Measurements from ENCODE around the gene MYL11. TPM values are rescaled to one million over a fixed set of nuclear protein-coding genes. Genes with fewer than 3 reads are reported as not detected.

MYL11 gene
- total RNA-seq, 1 experiment from 2014 or later = not detected

DNA sequence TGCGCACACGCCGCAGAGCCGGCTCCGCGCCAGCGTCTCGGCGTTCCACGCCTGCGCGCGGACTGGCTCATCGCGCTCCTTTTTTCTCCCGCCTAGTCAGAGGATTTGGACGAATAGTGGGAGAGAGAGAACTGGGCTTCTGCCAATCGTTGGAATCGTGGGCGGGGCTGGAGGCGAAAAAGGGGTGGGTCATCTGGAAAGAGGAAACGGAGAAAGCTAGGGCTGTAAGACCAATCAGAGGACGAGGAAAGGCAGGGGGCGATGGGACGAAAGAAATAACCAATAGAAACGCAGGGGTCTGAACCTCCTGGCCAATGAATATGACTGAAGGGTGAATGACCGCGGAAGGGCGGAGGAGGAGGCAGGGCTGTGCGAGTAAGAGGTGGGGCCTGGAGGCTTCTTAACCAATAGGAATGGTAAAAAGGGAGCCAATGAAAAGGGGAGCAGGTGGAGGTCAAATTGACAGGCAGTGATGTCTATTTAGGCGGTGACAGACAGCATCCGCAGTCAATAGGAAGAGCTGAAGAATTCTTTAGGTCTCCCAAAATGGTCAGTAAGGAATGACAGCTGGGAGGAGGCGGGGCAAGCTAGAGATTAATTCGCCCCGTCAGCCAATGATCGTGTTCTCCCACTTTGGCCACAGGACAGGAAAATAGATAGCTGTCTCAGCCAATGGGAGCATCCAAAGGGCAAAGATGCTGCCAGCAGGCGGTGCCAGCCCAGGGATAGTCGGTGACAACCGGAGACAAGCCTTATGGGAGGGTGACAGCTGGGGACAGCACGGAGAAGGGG, 4.0 kb upstream of the MYL11 start, which contains the start of gene TBC1D10B:
TBC1D10B (minus strand) TSS at position 39 of the 792 bp plus-strand sequence. CDS start 311 bp downstream, outside the sequence.
- peak; percentile 99 for DNase-seq (ENCODE audit: low spot score)

GRCh38 chr16:30371248-30371816, 3.3 kb upstream of the MYL11 start:
- no peak for DNase-seq (ENCODE audit: low spot score)

DNA sequence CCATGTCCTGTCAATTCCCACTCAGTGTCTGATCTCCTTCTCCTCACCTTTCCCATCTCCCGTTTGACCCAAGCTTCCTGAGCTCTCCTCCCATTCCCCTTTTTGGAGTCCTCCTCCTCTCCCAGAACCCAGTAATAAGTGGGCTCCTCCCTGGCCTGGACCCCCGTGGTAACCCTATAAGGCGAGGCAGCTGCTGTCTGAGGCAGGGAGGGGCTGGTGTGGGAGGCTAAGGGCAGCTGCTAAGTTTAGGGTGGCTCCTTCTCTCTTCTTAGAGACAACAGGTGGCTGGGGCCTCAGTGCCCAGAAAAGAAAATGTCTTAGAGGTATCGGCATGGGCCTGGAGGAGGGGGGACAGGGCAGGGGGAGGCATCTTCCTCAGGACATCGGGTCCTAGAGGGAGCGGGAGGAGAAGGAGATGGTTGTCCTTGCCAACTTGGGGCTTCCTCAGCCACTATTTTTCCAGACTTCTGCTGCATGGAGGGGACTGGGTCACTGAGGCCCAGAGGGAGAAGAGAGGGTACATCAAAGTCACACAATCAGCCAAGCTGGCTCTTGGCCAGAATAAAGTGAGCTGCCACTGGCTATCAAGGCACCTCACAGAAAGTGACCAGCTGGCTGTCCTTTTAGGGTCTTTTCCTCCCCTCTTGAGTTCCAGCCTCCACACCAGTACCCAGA, 2.4 kb upstream of the MYL11 start:
- no peak for DNase-seq (ENCODE audit: low spot score)

DNA sequence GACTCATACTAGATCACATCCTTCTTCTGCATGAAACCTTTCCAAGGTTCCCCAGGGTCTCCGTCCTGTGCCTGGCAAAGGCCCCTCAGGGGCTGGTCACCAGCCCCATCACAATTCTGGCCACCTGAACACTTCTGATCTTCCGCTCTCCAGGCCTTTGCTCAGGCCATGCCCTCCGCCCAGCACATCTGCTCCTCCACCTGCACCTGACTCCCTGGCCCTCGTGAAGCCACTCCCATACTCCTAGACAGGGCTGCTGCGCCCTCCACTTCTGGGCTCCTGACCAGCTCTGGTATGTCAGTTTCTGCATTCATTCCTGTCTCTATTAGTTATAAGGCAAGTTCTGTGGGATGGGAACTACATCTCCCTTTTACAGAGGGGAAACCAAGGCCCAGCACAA, 1.9 kb upstream of the MYL11 start:
- no peak for DNase-seq (ENCODE audit: low spot score)

DNA sequence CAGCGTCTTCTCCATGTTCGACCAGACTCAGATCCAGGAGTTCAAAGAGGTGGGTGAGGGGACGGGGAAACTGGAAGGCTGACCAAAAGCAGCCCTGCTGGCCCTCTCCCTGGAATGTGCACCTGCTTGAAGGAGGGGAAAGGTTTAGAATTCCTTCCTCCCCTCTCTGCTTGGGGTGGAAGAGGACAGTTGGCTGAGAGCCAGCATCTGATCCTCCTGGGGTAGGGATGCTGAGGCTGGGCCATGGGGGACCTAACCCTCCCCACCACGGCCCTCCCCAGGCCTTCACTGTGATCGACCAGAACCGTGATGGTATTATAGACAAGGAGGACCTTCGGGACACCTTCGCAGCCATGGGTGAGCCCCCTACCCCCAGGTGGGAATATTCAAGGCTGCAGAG, 1.3 kb downstream of the MYL11 start:
- DNase-seq (ENCODE audit: low spot score) = no peak

- DNase-seq (ENCODE audit: low spot score) = no peak
Observed at GRCh38 chr16:30376461-30376902, 1.9 kb downstream of the MYL11 start.

- no peak for DNase-seq (ENCODE audit: low spot score)
Observed at GRCh38 chr16:30377050-30377811, 2.6 kb downstream of the MYL11 start.

GRCh38 chr16:30377812-30378235, 3.2 kb downstream of the MYL11 start:
- DNase-seq (ENCODE audit: low spot score) = peak; percentile 89

DNA sequence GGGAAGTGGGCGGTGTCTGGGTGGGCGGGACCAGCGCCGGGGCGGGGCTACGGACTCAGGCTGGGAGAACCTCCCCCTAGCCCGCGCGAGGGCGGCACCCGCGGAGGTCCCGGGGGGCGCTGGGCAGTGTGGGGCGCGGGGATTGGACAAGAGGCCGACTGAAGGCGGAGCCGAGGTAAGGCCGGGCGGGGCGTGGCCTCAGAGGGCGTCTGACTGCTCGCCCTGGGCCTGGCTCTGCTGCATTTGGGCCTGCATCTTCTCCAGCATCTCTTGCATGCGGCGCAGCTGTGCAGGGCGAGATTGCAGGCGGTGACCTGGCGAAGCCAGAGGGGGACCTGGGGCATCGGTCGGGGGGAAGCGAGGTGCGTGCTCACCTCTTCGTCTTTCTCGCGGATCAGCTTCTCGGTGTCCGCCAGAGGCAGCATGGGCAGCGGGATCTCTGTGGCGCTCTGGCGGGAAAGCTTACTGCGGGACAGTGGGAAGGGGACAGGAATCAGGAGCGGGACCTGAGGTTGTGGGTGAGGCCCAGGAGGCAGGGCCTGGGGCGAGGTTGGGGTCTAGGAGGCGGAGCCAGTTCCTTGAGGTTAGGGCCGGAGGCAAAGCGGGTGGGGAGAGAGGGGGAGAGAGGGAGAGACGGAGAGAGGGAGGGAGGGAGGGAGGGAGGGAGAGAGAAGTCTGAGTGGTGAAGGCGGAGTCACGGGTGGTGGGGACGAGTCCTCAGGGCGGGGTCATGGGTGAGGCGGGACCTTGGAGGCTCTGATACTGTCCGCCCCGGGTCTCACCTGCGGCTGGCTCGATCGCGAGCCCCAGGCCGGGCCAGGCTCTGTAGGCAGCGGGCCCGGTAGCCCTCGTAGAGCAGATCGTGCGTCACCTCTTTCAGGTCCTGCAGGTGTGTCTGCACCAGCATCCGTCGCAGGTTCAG, 3.9 kb downstream of the MYL11 start:
- peak; percentile 96 for DNase-seq (ENCODE audit: low spot score)

- DNase-seq (ENCODE audit: low spot score) = no peak
Observed at GRCh38 chr16:30379158-30379783, 4.7 kb downstream of the MYL11 start.

DNA sequence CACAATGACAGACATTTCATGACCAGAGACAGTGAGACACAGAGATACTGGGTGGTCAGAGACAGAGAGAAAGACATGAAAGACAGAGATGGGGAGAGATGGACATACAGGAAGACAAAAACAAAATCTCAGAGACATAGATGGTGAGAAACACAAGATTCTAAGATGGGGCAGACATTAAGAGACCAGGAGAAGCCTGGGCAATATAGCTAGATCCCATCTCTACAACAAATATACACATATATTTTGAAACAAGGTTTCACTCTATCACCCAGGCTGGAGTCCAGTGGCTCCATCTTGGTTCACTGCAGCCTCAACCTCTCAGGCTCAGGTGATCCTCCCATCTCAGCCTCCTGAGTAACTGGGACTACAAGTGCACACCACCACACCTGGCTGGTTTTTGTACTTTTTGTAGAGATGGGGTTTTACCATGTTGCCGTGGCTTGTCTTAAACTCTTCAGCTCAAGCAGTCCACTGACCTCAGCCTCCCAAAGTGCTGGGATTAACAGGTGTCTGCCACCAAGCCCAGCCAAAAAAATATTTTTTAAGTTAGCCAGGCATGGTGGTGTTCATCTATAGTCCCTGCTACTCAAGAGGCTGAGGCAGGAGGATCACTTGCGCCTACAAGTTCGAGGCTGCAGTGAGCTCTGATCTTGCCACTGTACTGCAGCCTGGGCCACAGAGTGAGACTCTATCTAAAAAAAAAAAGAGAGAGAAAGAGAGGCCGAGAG, 5.6 kb downstream of the MYL11 start:
- no peak for DNase-seq (ENCODE audit: low spot score)

- no peak for DNase-seq (ENCODE audit: low spot score)
Observed at GRCh38 chr16:30380803-30381208, 6.2 kb downstream of the MYL11 start.

DNA sequence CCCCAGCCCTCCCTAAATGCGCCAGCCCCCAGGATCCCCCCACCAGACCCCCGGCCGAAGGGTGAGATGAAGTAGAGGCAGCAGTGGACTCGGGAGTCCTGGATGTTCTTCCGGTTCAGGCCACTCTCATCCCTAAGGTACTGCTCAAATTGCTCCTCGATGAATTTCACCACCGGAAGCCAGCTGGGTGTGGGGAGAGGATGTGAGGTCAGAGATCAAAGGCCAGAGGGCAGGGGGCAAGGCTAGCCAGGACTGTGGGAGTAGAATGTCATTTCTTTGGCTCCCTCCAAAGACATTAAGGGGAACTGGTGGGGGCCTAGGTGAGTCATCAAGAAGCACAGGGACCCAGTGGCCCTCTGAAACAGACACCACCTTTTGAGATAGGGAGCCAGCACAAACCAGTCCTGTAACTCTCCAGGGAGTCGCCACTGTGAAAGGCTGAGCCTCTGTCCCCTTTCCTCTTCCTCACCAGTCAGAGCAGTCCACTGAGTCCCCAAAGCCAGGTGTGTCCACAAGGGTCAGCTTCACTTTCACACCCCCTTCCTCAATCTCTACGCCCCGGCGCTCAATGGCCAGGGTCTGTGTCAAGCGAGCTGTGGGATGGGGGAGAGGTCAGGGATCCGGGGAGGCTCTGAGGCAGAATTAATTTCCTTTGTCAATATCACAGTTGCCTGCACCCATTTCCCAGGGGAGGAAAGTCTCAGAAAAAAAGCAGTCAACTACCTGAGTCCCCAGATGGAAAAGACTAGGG, 6.9 kb downstream of the MYL11 start:
- DNase-seq (ENCODE audit: low spot score) = no peak

DNA sequence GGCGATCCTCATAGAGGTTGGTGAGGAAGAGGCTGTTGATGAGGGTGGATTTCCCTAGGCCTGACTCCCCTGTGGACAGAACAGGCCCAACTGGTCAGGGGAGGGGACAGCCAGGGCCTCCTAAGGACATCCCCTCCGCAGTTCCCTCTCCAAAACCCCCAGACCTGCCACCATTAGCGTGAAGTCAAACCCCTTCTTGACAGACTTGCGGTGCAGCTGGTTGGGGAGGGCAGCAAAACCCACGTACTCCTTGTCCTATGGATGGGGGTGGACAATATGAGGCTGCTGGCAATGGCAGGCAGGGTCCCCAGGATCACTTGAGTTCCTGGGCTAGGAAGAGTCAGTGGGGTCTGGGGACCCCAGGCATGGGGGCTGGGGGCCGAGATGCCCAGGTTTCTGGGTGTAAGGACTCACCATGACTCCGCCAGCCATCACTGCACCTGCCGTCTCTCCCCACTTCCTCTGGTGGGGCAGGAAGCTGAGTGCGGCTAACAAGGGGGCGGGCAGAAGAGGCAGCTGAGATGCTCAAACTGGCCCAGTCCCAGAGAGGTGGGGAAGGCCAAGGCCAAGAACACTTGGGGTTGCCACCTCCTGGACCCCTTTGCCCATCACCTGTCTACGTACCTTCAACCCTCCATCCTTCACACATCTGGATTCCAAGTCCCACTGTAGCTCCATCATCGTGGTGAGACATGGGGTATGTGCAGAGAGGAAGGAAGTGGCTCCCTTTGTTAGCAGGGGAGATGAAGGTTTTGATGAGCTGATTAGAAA, 7.7 kb downstream of the MYL11 start, which contains the start of gene SEPTIN1:
SEPTIN1 (minus strand) TSS at position 451 of the 771 bp plus-strand sequence; CDS start at position 432, 19 bp downstream.
- no peak for DNase-seq (ENCODE audit: low spot score)

DNA sequence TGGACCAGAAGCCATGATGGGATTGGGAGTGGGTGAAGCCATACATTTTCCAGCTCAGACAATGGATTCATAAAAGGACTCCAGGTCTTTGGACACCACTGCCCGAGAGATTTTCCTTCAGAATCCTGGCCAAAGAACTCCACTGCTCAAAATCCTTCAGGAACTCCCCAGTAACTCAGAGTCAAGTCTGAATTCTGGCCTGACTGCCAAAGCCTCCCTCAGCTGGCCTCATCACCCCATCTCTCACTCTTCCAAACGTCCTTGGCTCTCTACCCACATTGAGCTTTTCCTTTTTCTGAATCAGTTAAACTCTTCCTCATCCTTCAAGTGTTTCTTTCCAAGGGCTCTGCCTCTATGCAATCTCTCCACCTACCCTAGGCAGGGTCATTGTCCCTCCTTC, 8.9 kb downstream of the MYL11 start:
- DNase-seq (ENCODE audit: low spot score) = no peak

DNA sequence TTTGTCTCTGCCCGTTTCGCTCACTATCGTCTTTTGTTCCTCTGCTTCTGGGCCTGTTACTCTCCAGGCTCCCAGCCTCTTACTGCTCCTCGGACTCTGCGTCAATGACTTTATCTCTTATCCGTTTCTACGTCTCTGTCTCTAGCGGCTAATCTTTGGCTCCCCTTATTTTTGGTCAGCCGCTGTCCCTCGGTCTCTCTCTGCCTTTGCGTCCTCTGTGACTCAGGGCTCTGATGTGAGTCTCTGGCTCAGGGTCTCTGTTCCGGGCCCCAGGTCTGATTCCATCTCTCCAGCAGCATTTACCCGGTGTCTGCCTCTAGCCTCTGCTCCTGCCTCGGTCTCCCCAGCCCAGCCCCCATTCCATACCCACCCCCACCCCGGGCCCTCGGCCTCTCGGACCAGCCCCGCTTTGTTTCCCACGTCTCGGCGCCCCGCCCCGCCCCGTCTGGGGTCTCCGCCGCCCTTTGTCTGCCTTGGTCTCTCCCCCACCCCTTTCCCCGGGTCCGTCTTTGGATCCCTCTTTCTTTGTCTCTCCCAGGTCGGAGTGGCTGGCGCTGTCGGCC, 20.1 kb downstream of the MYL11 start:
- DNase-seq (ENCODE audit: low spot score) = no peak
